Astrocyte (in vitro differentiated cells and primary cell): Measurements from ENCODE around the gene PRRT1.

ENCODE experiments used
- CTCF ChIP-seq: IDR thresholded peaks from 2 replicates; pipeline ENCODE4 v1.5.1; 2011; ENCODE audit warnings: low read depth, mild to moderate bottlenecking, inconsistent platforms, low read length, moderate library complexity; ENCODE audit not compliant: insufficient read depth
- EZH2 ChIP-seq: IDR thresholded peaks from 2 replicates; pipeline ENCODE4 v1.6.1; 2012; ENCODE audit warnings: mild to moderate bottlenecking, low read length, inconsistent platforms; ENCODE audit not compliant: insufficient read depth

- TF ChIP-seq CTCF (no peak), EZH2 (no peak)
Observed at GRCh38 chr6:32146287-32146686, 5.5 kb downstream of the PRRT1 start.
